Activated CD4-positive, alpha-beta memory T cell treated with anti-CD3 and anti-CD28 coated beads, Interleukin-2, amount 10 ng/mL, durations not matched to agents 7 days and 5 days (primary cell): ENCODE results near the gene CNTN1. TPM values are rescaled to one million over a fixed set of nuclear protein-coding genes. Genes with fewer than 3 reads are reported as not detected.

Source experiments
- CTCF ChIA-PET: fragments of 350-600 bp; sonication (Branson Sonifier 250); formaldehyde crosslinking; loops from one replicate; lab custom pipeline; 2021; ENCODE audit warnings: antibody characterized with exemption, inconsistent platforms; lab: Charles Lee
- POLR2A ChIA-PET: fragments of 350-600 bp; sonication (Branson Sonifier 250); formaldehyde crosslinking; loops from one replicate; lab custom pipeline; 2021; ENCODE audit warnings: antibody characterized with exemption; lab: Charles Lee
- DNase-seq: peaks from one replicate; pipeline ENCODE4 v3.0.0-alpha.2; 2020
- H3K27ac Mint-ChIP-seq: one replicate; pipeline ENCODE4 v1.8.0; 2021; ENCODE audit warnings: mild to moderate bottlenecking, mixed read lengths
- H3K27me3 Mint-ChIP-seq: one replicate; pipeline ENCODE4 v1.8.0; 2021; ENCODE audit warnings: mixed read lengths
- H3K36me3 Mint-ChIP-seq: one replicate; pipeline ENCODE4 v1.8.0; 2021; ENCODE audit warnings: low read depth, mixed read lengths
- H3K4me1 Mint-ChIP-seq: one replicate; pipeline ENCODE4 v1.8.0; 2021; ENCODE audit warnings: mixed read lengths
- H3K4me3 Mint-ChIP-seq: one replicate; pipeline ENCODE4 v1.8.0; 2021; ENCODE audit warnings: mild to moderate bottlenecking, mixed read lengths
- H3K9me3 Mint-ChIP-seq: one replicate; pipeline ENCODE4 v1.8.0; 2021; ENCODE audit warnings: mixed read lengths
- total RNA-seq, 2 experiments: library from RNA; stranded (reverse); gene quantifications; one replicate each; pipeline ENCODE4 v1.2.3, GENCODE V29; 2021

CNTN1 gene
- total RNA-seq, 2 experiments from 2014 or later, result not detected

DNA sequence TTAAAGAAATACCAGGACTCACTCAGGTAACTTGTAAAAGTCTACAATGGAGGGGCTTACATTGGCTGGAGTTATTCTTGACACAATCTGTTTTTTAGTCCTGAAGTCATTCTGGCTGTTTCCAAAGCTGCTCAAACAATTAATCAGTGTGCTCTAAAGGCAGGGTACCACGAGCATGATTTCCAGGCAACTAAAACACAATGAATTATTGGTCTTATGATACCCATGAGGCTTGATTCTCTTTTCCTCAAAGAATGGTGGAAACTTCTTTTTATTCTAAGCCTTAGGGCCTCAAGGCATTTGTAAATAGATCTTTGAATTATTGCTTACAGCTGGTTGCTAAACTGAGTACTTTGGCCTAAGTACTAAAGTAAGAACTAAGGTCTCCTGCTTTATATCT is 296.1 kb downstream of the CNTN1 start:
- Mint-ChIP-seq H3K36me3 (no peaks in the 10 kb centered on the region), H3K9me3 (peaks cover 4% of the 10 kb centered on the region), H3K27me3 (no peaks in the 10 kb centered on the region), H3K27ac (no peak overlapping the region), H3K4me3 (no peak overlapping the region), H3K4me1 (no peaks in the 10 kb centered on the region)
- ChIA-PET POLR2A (no interaction called here), CTCF (no interaction called here)
- DNase-seq, result no peak

DNA sequence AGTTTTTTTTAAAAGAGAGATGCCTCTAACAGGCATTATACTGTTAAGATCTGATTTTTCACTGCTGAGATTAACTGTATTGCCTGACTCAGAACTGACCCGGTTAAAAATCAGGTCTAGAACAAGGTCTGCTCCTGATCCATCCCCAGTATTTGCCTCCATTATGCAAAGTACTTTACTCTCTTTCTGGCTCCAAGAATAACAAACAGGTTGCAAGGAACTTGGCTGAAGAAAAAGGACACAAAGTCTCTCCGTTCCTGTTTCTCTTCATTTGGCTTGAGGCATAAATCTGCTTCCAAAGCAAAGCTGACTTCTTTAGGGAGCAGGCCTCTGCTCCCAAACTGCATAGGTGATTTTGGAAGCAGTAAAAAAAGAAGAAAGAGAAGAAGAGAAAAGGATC is 296.6 kb downstream of the CNTN1 start:
- Mint-ChIP-seq H3K9me3 (peaks cover 4% of the 10 kb centered on the region), H3K27ac (no peak overlapping the region), H3K27me3 (no peaks in the 10 kb centered on the region), H3K36me3 (no peaks in the 10 kb centered on the region), H3K4me3 (no peak overlapping the region), H3K4me1 (no peaks in the 10 kb centered on the region)
- POLR2A ChIA-PET, result no interaction called here
- DNase-seq, result no peak
- CTCF ChIA-PET, result no interaction called here

DNA sequence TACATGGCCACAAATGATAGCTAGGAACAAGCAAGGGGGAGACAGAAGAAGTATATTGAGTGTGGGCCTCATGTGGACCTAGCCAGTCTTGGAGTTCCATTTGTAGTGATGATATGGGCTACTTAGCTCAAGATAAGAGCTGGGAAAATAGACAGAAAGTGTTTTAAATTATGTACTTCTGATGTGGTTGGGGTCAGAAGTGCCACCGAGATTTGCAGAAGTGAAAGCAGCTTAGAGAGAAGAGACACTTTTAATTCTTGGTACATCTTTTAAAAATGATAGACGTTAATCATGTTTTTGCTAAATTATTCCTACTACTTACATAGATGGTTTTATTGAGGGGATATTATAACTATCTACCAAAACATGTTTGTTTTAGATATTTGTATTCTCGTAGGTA is 297.5 kb downstream of the CNTN1 start:
- no peaks in the 10 kb centered on the region for H3K36me3 Mint-ChIP-seq
- no peak overlapping the region for H3K4me3 Mint-ChIP-seq
- no peak overlapping the region for H3K27ac Mint-ChIP-seq
- no peak for DNase-seq
- ChIA-PET CTCF (no interaction called here), POLR2A (no interaction called here)
- H3K9me3 Mint-ChIP-seq, result peaks cover 4% of the 10 kb centered on the region
- no peaks in the 10 kb centered on the region for H3K27me3 Mint-ChIP-seq
- H3K4me1 Mint-ChIP-seq, result no peaks in the 10 kb centered on the region

DNA sequence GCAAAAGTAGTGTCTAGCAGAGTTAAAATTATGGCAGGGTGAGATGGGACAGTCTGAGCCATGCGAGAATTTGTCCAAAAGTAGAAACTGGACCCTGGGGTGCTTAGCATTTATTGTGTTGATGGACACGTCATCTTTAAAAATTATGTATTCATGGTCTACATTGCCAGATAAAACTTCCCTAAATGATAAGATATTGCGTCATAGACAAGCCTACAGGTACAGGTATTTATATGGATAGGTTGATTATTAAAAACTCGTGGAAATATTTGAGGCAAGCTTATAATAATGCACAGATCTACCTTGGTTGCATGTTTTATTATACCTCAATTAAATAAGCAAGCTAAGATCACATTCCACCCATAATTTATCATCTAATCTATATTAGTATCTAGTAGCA is 299.9 kb downstream of the CNTN1 start:
- no peak for DNase-seq
- Mint-ChIP-seq H3K4me3 (no peak overlapping the region), H3K36me3 (no peaks in the 10 kb centered on the region), H3K4me1 (no peaks in the 10 kb centered on the region), H3K27ac (no peak overlapping the region), H3K9me3 (no peaks in the 10 kb centered on the region), H3K27me3 (no peaks in the 10 kb centered on the region)
- CTCF ChIA-PET, result no interaction called here
- POLR2A ChIA-PET, result no interaction called here

DNA sequence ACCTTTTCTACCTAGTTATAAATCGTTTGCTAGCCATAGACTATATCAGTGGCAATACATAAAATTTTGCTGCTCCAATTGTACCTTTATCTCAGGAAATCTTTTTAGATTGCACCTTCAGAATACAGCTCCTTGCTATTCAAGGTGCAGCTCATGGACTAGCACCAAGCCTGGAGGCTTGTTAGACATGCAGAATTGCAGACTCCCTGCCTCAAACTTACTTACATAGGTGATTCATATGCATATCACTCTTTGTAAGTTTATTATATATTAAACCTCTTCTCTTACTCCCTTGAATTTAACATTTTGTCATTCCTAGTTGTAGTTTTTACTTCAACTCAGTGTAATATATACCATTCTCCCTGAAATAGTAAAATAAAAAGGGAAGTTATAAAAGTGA is 300.4 kb downstream of the CNTN1 start:
- Mint-ChIP-seq H3K4me1 (no peaks in the 10 kb centered on the region), H3K4me3 (no peak overlapping the region), H3K27me3 (no peaks in the 10 kb centered on the region), H3K9me3 (no peaks in the 10 kb centered on the region), H3K27ac (no peak overlapping the region), H3K36me3 (no peaks in the 10 kb centered on the region)
- CTCF ChIA-PET, result no interaction called here
- POLR2A ChIA-PET, result no interaction called here
- no peak for DNase-seq

DNA sequence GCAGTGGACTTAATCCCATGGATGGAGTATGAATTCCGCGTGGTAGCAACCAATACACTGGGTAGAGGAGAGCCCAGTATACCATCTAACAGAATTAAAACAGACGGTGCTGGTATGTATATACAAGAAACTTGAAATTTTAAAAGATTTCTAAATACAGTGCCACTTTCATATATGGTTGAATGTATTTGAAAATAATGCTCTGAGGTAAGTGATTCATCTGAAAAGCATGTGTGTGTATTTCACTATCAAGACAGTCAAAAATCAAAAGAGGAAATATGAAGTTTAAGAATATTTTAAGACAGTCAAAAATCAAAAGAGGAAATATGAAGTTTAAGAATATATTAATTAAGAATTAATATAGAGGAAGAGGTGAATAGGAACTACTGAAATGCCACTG is 300.9 kb downstream of the CNTN1 start:
- Mint-ChIP-seq H3K9me3 (no peaks in the 10 kb centered on the region), H3K36me3 (no peaks in the 10 kb centered on the region), H3K4me3 (no peak overlapping the region), H3K27ac (no peak overlapping the region), H3K4me1 (no peaks in the 10 kb centered on the region), H3K27me3 (no peaks in the 10 kb centered on the region)
- no peak for DNase-seq
- CTCF ChIA-PET, result no interaction called here
- POLR2A ChIA-PET, result no interaction called here

DNA sequence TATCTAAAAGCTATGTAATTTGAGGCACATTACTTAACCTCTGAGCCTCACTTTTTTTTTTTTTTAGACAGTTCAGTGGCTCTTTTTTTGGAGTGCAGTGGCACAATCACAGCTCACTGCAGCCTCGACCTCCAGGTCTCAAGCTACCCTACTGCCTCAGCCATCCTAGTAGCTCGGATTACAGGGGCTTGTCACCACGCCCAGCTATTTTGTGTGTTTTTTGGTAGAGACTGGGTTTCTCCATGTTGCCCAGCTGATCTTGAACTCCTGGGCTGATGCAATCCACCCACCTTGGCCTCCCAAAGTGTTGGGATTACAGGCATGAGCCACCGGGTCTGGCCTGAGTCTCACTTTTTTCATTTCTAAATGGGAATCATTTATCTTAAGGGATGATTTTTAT is 303.9 kb downstream of the CNTN1 start:
- no peaks in the 10 kb centered on the region for H3K9me3 Mint-ChIP-seq
- H3K27me3 Mint-ChIP-seq, result no peaks in the 10 kb centered on the region
- no peaks in the 10 kb centered on the region for H3K4me1 Mint-ChIP-seq
- POLR2A ChIA-PET, result no interaction called here
- no peaks in the 10 kb centered on the region for H3K36me3 Mint-ChIP-seq
- no peak overlapping the region for H3K4me3 Mint-ChIP-seq
- H3K27ac Mint-ChIP-seq, result no peak overlapping the region
- no peak for DNase-seq
- CTCF ChIA-PET, result no interaction called here

DNA sequence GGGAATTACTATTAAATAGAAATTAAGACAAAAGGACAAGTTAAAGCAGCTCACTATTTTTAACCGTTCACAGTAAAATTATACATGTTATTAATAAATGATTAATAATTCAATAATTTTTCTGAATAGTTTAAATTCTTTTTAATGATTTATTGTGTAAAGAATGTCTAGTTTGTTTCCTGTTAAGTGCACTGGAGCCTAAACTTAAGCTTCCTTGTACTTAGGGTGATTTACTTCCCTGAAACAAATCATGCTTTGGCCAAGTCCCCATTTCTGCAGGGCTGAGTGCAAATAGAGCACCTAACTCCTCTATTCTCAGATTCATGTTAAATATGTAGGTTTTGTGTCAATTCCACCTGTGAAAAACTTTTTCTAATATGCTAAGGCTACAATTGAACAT is 307.0 kb downstream of the CNTN1 start:
- CTCF ChIA-PET, result no interaction called here
- H3K36me3 Mint-ChIP-seq, result no peaks in the 10 kb centered on the region
- H3K4me3 Mint-ChIP-seq, result no peak overlapping the region

DNA sequence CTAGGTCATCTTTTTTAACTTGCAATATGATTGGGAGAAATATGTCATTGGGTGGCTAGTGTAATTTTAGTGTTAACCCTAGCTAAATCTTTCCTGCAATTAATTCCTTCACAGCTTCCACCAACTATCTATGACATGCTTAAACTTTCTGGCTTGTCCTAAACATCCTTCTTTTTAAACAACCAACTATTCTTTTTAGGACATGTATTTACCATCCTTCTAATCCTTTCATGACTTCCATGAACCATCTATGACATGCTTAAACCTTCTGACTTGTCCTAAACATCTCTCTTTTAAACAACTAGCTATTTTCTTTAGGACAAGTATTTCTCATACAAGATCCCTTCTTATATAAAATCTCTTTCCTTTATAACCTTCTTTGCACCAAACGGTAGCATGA is 316.2 kb downstream of the CNTN1 start:
- Mint-ChIP-seq H3K9me3 (peaks cover 42% of the 10 kb centered on the region), H3K27ac (no peak overlapping the region), H3K27me3 (no peaks in the 10 kb centered on the region), H3K36me3 (no peaks in the 10 kb centered on the region), H3K4me1 (no peaks in the 10 kb centered on the region), H3K4me3 (no peak overlapping the region)
- CTCF ChIA-PET, result no interaction called here
- DNase-seq, result no peak
- POLR2A ChIA-PET, result no interaction called here

More for the DNA sequence above, 307.0 kb downstream of the CNTN1 start:
- H3K4me1 Mint-ChIP-seq, result no peaks in the 10 kb centered on the region
- POLR2A ChIA-PET, result no interaction called here
- no peaks in the 10 kb centered on the region for H3K27me3 Mint-ChIP-seq
- DNase-seq, result no peak
- no peak overlapping the region for H3K27ac Mint-ChIP-seq
- H3K9me3 Mint-ChIP-seq, result peaks cover 7% of the 10 kb centered on the region

DNA sequence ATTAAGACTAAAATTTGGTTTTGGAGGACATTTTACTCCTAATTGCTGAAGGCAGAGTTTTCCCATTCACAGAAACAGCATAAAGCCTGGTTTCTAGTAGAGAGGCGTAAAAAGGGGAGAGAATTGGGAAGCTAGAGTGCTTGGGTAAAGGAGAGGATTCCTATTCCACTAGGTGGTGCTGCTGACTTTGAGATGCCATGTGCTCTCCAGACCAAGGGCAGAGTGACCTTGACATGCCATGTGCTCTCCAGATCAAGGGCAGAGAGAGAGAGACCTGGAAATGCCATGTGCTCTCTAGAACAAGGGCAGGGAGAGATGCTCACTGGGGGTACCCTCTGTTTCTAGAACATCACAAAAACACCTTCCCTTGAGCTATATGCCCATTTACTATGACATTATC is 319.7 kb downstream of the CNTN1 start:
- DNase-seq, result no peak
- H3K36me3 Mint-ChIP-seq, result no peaks in the 10 kb centered on the region
- no peaks in the 10 kb centered on the region for H3K27me3 Mint-ChIP-seq
- H3K9me3 Mint-ChIP-seq, result peaks cover 26% of the 10 kb centered on the region
- POLR2A ChIA-PET, result no interaction called here
- H3K4me3 Mint-ChIP-seq, result no peak overlapping the region
- no peak overlapping the region for H3K27ac Mint-ChIP-seq
- H3K4me1 Mint-ChIP-seq, result no peaks in the 10 kb centered on the region
- CTCF ChIA-PET, result no interaction called here

DNA sequence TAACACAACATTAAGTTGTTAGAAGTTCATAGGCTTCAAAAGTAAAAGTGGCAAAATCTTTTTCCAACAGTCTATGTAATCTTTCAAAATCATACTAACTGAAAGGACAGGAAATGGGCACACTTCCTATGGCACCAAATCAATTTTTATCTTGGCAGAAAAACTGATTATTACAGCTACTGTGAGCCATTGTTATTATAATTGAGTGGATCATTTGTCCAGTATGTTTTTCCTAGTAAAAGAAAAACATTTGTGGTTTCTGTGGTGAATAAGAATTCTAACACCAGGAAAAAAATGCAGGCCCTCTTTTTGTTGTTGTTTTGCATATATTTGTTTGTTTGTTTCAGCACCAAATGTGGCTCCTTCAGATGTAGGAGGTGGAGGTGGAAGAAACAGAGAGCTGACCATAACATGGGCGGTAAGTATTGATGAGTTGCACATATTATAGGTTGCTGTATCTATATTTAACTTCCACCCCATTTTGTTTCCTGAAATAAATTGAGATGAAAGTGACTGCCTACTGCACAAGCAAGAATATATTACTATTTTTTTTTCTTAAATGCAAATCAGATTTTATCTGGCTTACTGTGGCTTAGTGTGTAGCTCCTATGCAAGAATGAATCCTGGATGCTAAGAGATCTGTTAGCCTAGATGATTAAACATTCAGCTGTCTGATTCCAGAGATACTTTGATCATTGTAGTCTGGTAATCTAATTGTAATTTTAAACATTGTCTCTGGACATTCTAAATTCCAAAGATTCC is 321.8 kb downstream of the CNTN1 start:
- Mint-ChIP-seq H3K9me3 (peaks cover 9% of the 10 kb centered on the region), H3K27me3 (no peaks in the 10 kb centered on the region), H3K4me1 (no peaks in the 10 kb centered on the region), H3K36me3 (no peaks in the 10 kb centered on the region), H3K4me3 (no peak overlapping the region), H3K27ac (no peak overlapping the region)
- POLR2A ChIA-PET, result no interaction called here
- DNase-seq, result no peak
- CTCF ChIA-PET, result no interaction called here

DNA sequence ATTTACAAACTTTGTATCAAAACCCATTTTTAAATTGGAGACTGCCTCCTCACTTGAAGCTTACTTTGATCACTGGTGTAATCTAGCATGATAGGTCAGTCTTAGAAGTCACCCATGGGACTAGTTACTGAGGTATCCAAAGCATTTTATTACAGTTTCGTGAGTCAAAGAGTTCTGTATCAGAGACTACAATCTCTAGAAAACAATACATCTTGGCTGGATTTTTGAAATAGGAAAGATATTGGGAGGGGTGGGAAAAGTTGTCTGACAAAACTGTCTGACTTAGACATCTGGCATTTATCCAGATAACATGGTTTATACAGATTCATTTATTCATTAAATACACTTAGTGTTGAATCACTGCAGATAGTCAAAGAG is 322.4 kb downstream of the CNTN1 start:
- DNase-seq, result no peak
- CTCF ChIA-PET, result no interaction called here
- Mint-ChIP-seq H3K4me1 (no peaks in the 10 kb centered on the region), H3K4me3 (no peak overlapping the region), H3K9me3 (peaks cover 9% of the 10 kb centered on the region), H3K36me3 (no peaks in the 10 kb centered on the region), H3K27me3 (no peaks in the 10 kb centered on the region), H3K27ac (no peak overlapping the region)
- POLR2A ChIA-PET, result no interaction called here

DNA sequence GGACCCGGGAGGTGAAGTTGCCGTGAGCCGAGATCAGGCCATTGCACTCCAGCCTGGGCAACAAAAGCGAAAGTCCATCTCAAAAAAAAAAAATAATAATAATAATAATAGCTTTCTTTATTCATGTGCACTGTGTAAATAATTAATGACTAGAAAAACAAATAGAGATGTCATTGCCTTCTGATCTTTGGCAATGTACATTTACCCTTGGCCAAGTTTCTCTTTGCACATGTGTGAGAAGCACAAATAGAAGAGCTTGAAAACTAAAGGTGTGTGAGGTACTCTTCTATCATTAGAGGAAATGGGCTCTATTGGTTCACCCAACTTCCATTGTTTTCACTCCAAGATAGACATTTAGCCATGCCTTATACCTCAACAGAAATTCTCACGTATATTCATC is 325.8 kb downstream of the CNTN1 start:
- ChIA-PET CTCF (no interaction called here), POLR2A (no interaction called here)
- Mint-ChIP-seq H3K4me1 (no peaks in the 10 kb centered on the region), H3K4me3 (no peak overlapping the region), H3K27me3 (no peaks in the 10 kb centered on the region), H3K36me3 (no peaks in the 10 kb centered on the region), H3K27ac (no peak overlapping the region), H3K9me3 (no peaks in the 10 kb centered on the region)
- no peak for DNase-seq

DNA sequence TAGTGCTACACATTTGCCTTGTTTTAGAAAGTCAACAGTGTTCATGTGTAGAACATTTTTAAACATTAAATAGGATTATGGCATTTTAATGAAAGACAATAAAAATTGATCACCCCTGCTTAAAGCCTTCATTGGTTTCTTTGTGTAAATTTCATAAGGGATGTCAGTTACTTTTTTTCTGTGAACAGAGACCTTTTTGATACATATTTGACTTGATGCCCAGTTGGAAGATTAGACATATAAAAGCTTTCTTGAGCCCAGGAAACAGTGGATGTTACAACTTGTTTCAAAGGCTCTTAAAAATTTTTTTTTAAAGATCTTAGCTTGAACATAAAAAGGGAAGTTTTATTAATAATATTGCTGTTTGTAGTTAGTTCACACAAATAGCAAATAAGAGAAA is 327.2 kb downstream of the CNTN1 start:
- no peak overlapping the region for H3K27ac Mint-ChIP-seq
- H3K4me3 Mint-ChIP-seq, result no peak overlapping the region
- DNase-seq, result no peak
- H3K36me3 Mint-ChIP-seq, result no peaks in the 10 kb centered on the region
- ChIA-PET CTCF (no interaction called here), POLR2A (no interaction called here)
- no peaks in the 10 kb centered on the region for H3K27me3 Mint-ChIP-seq
- H3K4me1 Mint-ChIP-seq, result no peaks in the 10 kb centered on the region
- no peaks in the 10 kb centered on the region for H3K9me3 Mint-ChIP-seq
